Measurements from ENCODE around the gene CNIH2.
"Not testable (repeated sequence)": the region's sequence is repeated elsewhere in the genome, so short reads cannot be mapped to it uniquely, and the experiment has no call there.

The CNIH2 gene

GRCh38 chr11:66277471-66278362 lies at the start of gene CNIH2:
TSS of gene CNIH2 (plus strand) at chr11:66278175. CDS start at chr11:66278457, 282 bp downstream.
- peak; percentile 74 for DNase-seq

GRCh38 chr11:66228521-66228920 lies 49.5 kb upstream of the CNIH2 start:
- no peak for DNase-seq

- no peak for DNase-seq
Observed at GRCh38 chr11:66230156-66230555, 47.8 kb upstream of the CNIH2 start.

GRCh38 chr11:66230978-66231377 lies 47.0 kb upstream of the CNIH2 start:
- DNase-seq = no peak

- no peak for DNase-seq
Observed at GRCh38 chr11:66231561-66231960, 46.4 kb upstream of the CNIH2 start.

- DNase-seq = no peak
Observed at GRCh38 chr11:66232769-66233168, 45.2 kb upstream of the CNIH2 start.

- DNase-seq = no peak
Observed at GRCh38 chr11:66233301-66233700, 44.7 kb upstream of the CNIH2 start.

GRCh38 chr11:66235141-66235540 lies 42.8 kb upstream of the CNIH2 start:
- no peak for DNase-seq

- no peak for DNase-seq
Observed at GRCh38 chr11:66237867-66238266, 40.1 kb upstream of the CNIH2 start.

GRCh38 chr11:66238786-66239413 lies 39.1 kb upstream of the CNIH2 start:
- DNase-seq = no peak

GRCh38 chr11:66239511-66239910 lies 38.5 kb upstream of the CNIH2 start:
- DNase-seq = no peak

GRCh38 chr11:66239998-66240780 lies 37.8 kb upstream of the CNIH2 start:
- no peak for DNase-seq

GRCh38 chr11:66240781-66241136 lies 37.2 kb upstream of the CNIH2 start:
- no peak for DNase-seq

- DNase-seq = no peak
Observed at GRCh38 chr11:66242095-66242765, 35.7 kb upstream of the CNIH2 start.

- DNase-seq = no peak
Observed at GRCh38 chr11:66243782-66244535, 34.0 kb upstream of the CNIH2 start.

GRCh38 chr11:66247295-66247694 lies 30.7 kb upstream of the CNIH2 start:
- DNase-seq = no peak

- no peak for DNase-seq
Observed at GRCh38 chr11:66247801-66248200, 30.2 kb upstream of the CNIH2 start.

- DNase-seq = no peak
Observed at GRCh38 chr11:66248903-66249302, 29.1 kb upstream of the CNIH2 start.

GRCh38 chr11:66251809-66252208 lies 26.2 kb upstream of the CNIH2 start:
- no peak for DNase-seq

GRCh38 chr11:66253081-66253480 lies 24.9 kb upstream of the CNIH2 start:
- DNase-seq = not testable (repeated sequence)

GRCh38 chr11:66258473-66258893 lies 19.5 kb upstream of the CNIH2 start:
- no peak for DNase-seq

- no peak for DNase-seq
Observed at GRCh38 chr11:66259225-66259624, 18.8 kb upstream of the CNIH2 start.

Data from activated T-cell treated with anti-CD3 and anti-CD28 coated beads, Interleukin-2, amount 50 U/mL, for 1 hour (primary cell).